GM19328 (cell line): ENCODE measurements around the gene SCNN1B.
"Not testable (repeated sequence)": the region's sequence is repeated elsewhere in the genome, so short reads cannot be mapped to it uniquely, and the experiment has no call there.

Experiments
- ATAC-seq: cut with Tn5 transposase; IDR thresholded peaks from one replicate; pipeline ENCODE4 v1.9.1; 2021; ENCODE audit warnings: mild to moderate bottlenecking, moderate library complexity; ENCODE audit not compliant: unreplicated experiment

The SCNN1B gene

DNA sequence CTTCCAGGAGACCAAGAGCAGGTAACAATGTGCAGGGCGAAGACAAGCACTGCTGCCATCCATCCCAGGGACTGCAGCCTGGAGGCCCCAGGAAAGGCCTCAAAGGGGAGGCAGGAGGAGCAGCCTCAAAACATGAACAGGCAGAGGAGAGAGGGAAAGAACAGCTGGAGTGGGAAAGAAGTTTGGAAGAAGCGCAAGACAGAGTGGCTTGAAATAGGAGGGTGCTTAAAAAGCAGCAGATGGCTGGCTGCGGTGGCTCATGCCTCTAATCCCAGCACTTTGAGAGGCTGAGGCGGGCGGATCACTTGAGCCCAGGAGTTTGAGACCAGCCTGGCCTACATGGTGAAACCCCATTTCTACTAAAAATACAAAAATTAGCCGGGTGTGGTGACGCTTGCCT lies 98.3 kb downstream of the SCNN1B start:
- not testable (repeated sequence) for ATAC-seq

DNA sequence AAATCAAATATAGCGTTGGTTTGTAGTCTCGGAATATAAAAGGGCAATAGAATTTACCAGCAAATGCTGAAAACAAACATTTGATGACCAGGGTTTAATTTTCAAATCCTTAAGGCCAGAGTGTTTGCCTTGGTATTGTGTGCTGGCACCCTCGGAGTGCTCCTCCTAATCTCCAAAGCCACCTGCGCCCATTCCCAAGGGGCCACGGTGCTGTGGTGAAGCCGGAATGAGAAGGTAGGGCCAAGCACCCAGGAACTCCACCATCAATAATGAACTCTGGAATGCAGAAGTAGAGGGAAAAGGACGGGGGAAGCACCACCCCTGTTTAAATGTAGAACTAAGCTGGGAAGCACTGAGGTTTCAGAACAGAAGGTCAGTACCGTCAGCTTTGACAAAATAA lies 99.0 kb downstream of the SCNN1B start:
- no peak for ATAC-seq

DNA sequence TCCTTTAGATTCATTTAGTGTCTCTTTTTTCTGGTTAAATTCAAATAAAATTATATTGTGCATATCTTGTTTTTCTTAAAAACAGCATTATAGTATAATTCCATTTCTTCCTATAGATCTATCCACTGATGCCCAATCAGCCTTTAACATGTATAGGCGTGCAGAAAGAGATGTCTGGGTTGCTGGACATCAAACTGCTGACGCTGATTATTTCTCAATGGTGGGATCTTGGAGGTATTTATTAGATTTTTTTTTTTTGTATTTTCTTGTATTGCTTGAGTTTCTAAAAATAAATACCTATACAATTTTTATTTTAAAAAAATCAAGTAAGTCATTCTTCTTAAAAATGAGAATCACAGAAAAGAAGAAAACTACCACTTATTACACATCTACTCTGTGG lies 100.0 kb downstream of the SCNN1B start:
- ATAC-seq: no peak

DNA sequence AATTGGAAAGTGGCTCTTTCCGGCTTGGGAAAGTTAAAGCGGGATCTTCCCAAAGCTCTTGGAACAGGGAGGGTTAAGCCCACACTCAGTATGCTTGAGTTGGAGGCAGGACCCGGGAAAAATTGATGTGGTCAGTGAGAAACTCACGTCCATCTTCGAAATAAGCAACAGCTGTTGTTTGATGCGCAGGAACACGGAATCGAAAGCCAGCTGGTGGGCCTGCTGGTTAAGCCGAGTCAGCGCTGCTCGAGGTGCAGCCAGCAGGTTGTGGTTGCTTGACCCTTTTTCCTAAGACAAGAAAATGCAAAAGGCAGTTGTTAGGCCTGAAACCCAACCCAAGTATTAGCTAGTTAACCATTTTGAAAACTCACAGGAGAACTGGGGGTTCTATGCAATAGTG lies 101.4 kb downstream of the SCNN1B start:
- no peak for ATAC-seq

DNA sequence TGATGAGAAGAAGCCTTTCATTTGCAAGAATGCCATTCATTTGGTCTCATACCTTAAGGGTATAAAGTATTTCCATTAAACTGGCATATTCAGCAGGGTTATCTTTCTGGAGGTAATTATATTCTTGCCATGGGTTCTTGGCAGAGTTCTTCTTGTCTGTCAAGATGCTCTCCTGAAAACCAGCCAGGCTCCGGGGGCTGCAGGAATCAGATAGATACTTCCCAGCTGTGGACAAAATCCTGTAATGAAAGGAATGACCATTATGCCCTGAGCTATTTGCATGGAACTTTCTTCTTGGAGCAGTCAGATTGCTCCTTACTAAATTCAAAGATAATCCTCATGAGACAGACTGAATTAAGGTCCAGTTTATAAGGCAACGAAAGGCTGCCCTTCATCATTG lies 103.9 kb downstream of the SCNN1B start:
- no peak for ATAC-seq

DNA sequence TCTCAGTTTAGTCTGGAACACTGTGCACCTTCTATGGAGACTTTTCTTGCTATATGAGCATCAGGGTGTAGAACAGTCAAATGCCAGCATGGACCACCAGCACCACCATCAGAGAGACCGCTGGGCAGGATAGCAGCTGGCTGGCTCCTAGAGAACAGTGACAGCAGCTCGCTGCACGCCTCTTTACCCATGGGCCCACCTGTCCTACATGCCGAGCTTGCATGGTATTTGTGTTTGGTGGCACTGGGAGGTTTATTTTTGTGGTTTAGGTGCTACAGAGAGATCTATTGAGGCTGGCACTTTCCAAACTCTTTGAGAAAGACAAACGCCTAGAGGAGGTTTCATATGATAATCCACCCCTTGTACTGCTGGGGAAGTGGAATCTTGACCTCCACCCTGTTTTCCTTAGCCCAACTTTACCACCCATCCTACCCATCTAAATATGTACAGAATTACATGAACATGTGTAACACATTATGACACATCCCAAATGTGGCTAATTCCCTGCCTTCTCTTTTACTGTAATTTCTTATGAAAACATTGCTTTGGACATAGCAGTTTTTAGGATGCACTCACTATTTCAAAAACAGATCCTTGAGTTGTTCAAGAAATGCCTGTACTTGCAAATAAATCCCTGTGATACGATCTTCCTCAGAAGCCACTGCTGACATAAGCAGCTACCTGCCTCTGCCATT lies 104.6 kb downstream of the SCNN1B start:
- no peak for ATAC-seq

DNA sequence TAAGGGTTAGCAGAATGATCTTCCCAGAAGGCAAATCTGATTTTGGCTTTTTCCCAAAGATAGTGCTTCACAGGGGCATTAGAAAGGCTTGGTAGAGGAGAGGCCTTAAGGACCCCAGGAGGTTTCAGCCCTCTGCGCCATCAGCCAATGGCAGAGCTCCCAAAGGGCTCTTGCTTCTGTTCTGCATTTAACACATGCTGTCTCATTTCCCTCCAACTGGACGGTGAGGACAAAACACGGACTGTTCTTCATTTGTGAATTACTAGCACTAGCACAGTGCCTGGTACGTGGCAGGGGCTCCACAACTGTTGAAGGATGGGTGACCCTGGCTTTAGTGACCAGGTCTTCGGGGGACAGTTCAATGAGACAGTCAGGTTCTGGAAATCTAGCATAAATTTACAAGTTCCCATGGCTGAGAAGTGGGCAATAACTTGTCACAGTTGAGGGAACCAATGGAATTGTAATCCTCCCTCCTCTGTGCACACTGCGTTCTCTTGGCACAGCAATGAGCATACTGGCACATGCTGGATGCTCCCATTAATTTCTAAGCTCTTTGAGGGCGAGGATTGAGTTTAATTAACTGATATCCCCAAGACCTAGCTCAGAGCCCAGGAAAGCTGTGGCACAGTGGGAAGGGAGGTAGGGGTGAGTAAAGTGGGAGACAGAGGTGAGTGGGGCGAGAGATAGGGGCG lies 105.5 kb downstream of the SCNN1B start:
- no peak for ATAC-seq

DNA sequence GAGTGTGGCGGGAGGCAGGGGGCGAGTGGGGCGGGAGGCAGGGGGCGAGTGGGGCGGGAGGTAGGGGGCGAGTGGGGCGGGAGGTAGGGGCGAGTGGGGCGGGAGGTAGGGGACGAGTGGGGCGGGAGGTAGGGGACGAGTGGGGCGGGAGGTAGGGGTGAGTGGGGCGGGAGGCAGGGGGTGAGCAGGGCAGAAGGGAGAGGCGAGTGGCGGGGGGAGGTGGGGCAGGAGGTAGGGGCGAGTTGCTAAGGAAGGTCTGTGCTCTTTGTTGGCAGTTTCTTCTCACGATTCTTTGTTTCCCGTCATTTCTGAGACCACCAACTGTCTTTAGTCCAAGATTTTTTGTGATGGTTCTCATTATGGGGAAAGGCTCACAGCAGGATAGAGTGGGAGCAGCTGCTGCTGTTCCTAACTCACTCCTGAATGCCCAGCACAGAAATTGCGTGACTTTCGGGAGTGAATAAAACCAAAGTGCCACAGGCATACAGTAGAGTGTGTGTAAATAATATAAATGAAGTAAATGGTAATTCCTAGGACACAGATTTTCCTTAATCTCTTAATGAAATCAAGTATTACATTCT lies 106.2 kb downstream of the SCNN1B start:
- ATAC-seq: no peak

DNA sequence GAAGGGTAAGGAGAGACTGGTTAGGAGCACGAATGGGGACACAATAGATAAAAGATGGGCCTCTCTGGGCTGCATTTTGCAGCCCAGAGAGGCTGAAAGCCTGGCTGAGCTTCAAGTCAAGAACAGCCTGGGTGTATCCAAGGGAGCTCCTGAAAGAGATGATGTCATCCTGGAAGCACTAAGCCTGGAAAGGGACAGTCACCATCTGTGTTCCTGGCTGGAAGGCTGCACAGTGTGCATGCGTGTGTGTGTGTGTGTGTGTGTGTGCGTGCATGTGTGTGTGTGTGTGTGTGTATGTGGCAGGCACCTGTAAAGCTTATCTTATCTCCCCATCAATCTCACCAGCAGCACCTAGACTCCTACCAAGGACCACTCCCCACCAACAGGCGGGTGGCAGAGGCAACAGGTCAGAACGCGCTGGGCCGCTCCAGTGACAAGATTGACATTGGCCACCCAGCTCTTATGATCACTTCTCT lies 106.8 kb downstream of the SCNN1B start:
- ATAC-seq: no peak

DNA sequence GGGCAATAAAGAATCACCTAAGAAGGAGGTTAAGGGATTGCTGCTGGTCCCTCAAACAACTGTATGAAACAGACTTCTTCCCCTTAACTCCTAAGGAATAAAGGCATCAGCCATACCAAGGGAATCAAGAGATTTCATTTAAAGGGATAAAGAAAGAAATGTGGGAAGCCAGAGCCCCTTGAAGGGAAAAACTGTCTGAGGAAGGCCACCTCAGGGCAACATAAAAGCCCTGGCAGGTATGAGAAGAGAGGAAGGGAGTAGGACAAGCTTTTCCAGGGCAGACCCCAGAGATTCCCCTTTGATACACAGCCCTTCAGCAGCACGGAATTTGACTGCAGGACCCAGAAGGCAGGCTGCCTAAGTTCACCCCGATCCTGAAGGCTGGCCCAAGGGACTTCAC lies 107.4 kb downstream of the SCNN1B start:
- no peak for ATAC-seq

DNA sequence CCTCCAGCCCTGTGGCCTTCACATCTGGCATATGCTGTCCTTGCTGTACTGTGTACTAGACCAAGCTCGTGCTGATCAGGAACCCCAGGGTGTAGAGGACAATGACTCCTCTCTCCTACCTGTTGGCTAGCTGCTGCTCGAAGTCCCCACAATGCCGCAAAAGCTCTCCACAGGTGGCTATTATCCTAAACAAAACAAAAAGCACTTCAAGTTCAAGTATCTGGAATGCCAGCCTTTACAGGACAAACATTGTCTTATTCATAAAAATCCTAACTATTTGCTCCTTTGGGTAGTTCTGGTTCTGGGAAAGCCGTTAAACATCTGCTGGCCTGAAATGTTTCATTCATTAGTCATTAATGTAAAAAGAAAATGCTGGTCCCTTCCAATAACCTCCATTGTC lies 108.1 kb downstream of the SCNN1B start:
- no peak for ATAC-seq

DNA sequence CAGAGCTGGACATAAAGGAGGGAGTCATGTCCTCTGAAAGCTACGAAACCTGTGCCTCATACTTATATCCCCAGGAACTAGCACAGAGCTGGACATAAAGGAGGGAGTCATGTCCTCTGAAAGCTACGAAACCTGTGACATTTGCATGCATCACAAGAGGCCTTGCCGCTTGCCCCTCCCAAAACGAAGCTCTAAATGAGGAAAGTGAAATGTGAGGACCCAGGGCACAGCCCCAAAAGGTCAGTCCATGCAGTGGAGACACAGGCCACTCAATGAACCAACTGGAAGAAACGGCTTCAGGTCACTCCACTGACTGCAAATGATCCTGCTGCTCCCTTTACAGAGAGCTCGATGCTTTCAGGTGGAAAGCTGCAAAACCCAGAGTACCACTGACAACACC lies 112.6 kb downstream of the SCNN1B start:
- no peak for ATAC-seq

DNA sequence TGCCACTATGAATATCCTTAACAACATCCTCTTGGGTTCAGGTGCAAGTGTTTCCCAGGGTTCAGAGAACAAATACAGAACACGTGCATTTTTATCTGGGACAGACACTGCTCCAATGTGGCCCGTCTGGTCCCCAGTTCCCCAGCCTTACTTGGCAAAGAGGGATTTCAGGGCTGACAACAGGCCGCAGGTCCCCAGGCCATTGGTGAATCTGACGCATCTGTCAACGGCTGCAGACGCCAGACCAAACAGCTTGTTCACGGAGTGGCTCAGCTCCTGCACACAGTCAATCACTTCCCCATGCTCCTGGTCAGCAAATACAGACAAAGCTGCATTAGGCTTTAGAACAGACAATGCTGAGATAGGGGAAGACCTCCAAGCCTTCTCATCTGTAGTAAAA lies 114.7 kb downstream of the SCNN1B start:
- no peak for ATAC-seq

DNA sequence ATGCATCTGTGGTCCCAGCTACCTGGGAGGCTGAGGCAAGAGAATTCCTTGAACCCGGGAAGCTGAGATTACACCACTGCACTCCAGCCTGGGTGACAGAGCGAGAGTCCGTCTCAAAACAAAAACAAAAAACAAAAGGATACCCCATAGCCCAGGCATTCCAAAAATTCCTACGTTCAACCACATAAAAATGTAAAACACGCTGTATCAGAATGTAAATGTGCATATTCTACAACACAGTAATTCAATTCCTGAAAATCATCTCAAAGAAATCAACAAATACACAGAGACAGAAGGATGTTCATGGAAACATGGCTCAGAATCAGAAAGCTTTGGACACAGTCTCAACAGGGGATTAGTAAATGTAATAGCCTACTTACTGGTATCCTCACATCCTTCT lies 117.9 kb downstream of the SCNN1B start:
- no peak for ATAC-seq

DNA sequence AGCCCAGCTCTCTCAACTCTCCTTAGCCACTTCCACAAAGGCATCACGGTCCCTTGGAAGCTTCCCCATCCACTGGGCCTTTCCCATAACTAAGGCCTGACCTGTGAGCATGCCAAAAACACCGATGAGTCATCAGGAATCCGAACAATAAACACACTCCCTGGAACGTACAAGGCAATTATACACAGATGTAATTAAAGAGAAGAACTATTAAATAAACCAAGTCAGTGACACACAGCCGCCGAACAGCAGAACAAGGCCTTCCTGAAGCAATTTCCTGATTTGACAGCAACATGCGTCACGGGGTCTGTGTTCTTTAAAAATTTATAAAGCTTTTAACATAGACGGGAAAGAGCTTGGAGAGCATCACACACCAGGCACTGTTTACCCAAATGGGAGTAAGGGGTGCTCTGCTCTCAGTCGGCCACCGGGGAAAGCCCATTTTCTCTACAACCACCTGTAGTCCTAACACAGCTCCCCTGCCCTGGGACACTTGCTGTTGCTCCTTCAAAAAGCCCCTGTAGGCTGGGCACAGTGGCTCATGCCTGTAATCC lies 121.5 kb downstream of the SCNN1B start:
- no peak for ATAC-seq

DNA sequence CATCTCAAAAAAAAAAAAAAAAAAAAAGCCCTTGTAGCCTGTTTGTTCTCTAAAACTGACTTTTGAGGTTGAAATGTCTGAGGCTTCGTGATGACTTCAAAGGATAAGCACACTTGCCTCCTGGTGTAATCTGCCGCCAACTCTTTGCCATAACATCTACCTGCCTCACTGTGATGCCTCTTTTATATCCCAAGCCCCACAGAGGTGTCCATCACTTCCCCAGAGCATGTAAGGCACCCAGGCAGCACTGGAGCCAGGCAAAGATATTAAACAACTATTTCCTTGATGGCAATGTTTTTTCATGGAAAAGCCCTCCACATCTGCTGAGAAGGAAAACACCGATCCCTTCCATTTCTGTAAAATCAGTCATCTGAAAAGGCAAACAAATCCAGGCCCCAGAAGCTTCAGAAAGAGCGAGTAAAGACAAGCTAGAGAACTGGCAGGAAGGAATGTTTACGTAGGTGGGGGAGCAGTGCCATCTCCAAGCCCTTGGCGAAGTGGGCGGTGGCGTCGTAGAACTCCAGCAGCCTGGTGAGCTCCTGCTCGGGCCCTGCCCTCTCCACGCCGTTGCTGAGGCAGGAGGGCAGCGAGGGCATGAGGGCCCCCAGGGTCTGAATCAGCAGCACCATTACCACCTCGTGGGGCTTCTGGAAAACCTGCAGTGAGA lies 122.3 kb downstream of the SCNN1B start:
- ATAC-seq: no peak

DNA sequence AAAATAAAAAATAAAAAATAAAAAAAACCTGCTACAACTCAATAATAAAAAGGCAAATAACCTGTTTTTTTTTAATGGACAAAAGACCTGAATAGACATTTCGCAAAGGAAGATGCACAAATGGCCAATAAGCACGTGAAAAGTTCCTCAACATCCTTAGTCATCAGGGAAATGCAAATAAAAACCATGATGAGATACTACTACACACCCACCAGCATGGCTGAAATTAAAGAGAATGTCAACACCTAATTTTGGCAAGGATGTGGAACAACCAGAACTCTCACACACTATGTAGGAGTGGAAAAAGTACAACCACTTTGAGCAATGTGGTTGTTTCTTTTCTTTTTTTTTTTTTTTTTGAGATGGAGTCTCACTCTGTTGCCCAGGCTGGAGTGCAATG lies 126.2 kb downstream of the SCNN1B start:
- no peak for ATAC-seq
